ENCODE results near the gene VWA8.
"Not testable (repeated sequence)": the region's sequence is repeated elsewhere in the genome, so short reads cannot be mapped to it uniquely, and the experiment has no call there.

Gene VWA8

GRCh38 chr13:41848435-41849255, 112.3 kb downstream of the VWA8 start:
- DNase-seq: no peak

- DNase-seq: no peak
These were observed 113.7 kb downstream of the VWA8 start for GRCh38 chr13:41847216-41847615.

- DNase-seq: no peak
These were observed 118.8 kb downstream of the VWA8 start for GRCh38 chr13:41842036-41842620.

GRCh38 chr13:41837629-41838028, 123.3 kb downstream of the VWA8 start:
- no peak for DNase-seq

- no peak for DNase-seq
These were observed 125.0 kb downstream of the VWA8 start for GRCh38 chr13:41835871-41836270.

GRCh38 chr13:41834697-41835096, 126.2 kb downstream of the VWA8 start:
- not testable (repeated sequence) for DNase-seq

GRCh38 chr13:41833831-41834230, 127.1 kb downstream of the VWA8 start:
- no peak for DNase-seq

GRCh38 chr13:41833201-41833600, 127.7 kb downstream of the VWA8 start:
- DNase-seq: no peak

GRCh38 chr13:41827507-41828213, 133.2 kb downstream of the VWA8 start:
- no peak for DNase-seq

GRCh38 chr13:41825691-41826090, 135.2 kb downstream of the VWA8 start:
- DNase-seq: no peak

GRCh38 chr13:41823476-41823875, 137.4 kb downstream of the VWA8 start:
- no peak for DNase-seq

- no peak for DNase-seq
These were observed 138.3 kb downstream of the VWA8 start for GRCh38 chr13:41822560-41822959.

GRCh38 chr13:41821238-41821594, 139.7 kb downstream of the VWA8 start:
- no peak for DNase-seq

- DNase-seq: no peak
These were observed 140.2 kb downstream of the VWA8 start for GRCh38 chr13:41820581-41821237.

GRCh38 chr13:41816057-41816456, 144.9 kb downstream of the VWA8 start:
- DNase-seq: no peak

GRCh38 chr13:41813426-41813825, 147.5 kb downstream of the VWA8 start:
- no peak for DNase-seq

- DNase-seq: no peak
These were observed 148.1 kb downstream of the VWA8 start for GRCh38 chr13:41812851-41813250.

GRCh38 chr13:41812237-41812636, 148.7 kb downstream of the VWA8 start:
- DNase-seq: no peak

GRCh38 chr13:41811588-41812021, 149.3 kb downstream of the VWA8 start:
- DNase-seq: no peak

GRCh38 chr13:41809962-41810361, 150.9 kb downstream of the VWA8 start:
- DNase-seq: no peak

- not testable (repeated sequence) for DNase-seq
These were observed 157.5 kb downstream of the VWA8 start for GRCh38 chr13:41803445-41803735.

GRCh38 chr13:41802684-41803444, 158.0 kb downstream of the VWA8 start:
- DNase-seq: no peak

All from NCI-H2081 (cell line).